ENCODE data around the gene INPP5D.

The INPP5D gene

DNA sequence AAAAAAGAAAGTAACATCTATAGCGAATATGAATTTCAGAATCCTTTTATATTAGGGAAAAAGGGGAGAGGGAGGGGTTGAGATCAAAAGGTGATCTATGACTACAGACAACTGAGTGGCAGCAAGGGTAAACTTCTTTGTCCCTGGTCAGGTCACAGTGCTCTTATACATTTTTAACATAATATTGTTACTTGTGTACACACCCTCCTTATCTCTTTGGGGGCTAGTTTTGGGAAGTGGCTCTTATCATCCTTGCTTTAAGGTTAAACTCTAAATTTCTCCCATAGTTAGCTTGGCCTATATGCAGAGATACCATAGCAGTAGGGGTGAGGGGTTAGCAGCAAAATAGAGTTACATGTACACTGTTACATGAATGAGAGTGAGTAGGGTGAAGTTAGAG, 159.7 kb downstream of the INPP5D start:
- DNase-seq, result no peak

- DNase-seq, result no peak
These were observed 161.4 kb downstream of the INPP5D start for GRCh38 chr2:233221378-233222063.

- DNase-seq, result no peak
These were observed 163.1 kb downstream of the INPP5D start for GRCh38 chr2:233223059-233223894.

DNA sequence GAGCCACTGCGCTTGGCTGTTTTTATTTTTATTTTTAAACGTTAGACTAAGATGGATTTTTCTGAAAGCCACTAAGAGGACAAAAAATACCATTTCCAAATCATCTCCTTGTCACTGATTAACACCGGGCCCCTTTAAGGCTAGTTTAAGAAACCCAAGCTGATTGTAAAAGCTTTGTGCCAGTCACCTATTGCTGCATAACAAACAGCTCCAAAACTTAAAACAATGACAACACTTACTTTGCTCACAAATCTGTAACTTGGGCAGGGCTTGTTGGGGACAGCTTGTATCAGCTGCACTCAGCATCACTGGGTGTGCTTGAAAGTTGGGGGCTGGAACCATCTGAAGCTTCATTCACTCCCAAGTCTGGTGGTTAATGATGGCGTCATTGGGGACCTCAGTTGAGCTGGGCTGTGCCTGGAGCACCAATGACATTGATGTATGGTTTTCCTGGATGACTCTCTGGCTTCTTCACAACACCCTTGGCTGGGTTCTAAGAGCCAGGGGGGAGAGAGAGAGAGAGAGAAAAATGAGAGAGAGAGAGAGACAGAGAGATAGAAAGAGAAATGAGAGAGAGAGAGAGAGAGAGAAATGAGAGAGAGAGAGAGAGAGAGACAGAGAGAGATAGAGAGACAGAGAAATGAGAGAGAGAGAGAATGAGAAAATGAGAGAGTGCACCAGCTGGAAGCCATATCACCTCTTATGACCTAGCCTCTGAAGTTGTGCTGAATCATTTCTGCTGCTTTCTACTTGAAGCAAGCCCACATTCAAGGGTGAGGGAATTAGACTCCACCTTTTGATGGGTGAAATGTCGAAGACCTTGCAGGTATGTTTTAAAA, 165.3 kb downstream of the INPP5D start:
- DNase-seq, result no peak

DNA sequence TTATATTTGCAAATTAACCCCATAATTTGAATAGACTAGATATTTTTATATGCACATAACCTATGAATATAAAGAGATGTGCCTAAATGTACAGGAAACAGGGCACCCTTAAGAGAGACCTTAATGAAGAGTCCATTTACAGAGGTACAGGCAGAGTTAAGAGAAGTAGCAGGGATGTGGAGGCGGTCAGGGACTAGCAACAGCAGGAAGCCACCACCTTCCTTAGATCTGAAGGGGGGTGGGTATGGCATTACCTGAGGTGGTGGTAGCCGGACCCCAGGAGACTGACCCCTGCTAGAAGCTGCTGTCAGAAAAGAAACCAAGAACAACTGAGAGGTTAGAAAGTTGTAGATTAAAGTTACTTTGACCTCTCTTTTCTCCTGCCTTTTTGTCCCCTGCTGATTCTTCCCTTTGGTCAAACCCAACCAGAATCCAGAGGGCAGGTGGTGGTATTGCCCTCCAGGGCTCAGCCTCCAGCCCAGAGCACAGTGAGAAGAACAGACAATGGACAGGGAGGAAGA, 166.4 kb downstream of the INPP5D start:
- no peak for DNase-seq

GRCh38 chr2:233227346-233227978, 167.3 kb downstream of the INPP5D start:
- no peak for DNase-seq

- DNase-seq, result no peak
These were observed 168.2 kb downstream of the INPP5D start for GRCh38 chr2:233228376-233228775.

- no peak for DNase-seq
These were observed 173.6 kb downstream of the INPP5D start for GRCh38 chr2:233233618-233234230.

DNA sequence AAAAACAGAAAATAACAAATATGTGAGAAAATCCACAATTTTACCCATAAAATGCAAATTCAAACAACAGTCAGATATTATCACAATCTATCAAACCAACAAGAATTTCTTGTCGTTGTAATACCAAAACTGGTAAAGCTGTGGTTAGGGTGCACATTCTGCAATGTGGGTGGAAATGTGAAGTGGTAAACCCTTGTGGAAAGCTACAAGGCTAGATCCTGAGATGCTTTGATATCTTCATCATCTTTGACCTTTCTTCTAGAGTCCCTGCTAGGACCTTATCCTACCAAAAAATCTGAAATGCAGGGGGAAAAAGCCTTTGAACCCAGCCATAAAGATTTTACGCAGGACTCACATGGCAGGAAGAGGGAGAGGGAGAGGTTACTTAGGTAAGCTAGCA, 174.1 kb downstream of the INPP5D start:
- DNase-seq, result no peak

DNA sequence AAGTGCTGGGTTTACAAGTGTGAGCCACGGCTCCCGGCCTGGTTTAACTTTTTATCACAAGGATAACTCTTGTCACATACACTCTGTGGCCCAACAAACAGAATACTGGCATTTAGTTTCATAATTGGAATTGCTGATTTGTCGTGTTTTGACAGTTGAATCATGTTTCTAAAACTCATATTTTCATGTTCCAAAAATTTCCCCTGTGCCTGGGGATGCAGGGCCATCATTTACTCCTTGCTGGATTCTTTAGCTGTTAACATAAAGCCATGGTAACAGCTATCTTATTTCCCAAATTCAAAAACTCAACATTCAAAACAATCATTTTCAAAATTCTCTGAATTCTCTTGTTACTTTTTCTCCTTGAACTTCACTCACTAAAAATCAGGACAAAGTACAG, 174.9 kb downstream of the INPP5D start:
- DNase-seq, result no peak

DNA sequence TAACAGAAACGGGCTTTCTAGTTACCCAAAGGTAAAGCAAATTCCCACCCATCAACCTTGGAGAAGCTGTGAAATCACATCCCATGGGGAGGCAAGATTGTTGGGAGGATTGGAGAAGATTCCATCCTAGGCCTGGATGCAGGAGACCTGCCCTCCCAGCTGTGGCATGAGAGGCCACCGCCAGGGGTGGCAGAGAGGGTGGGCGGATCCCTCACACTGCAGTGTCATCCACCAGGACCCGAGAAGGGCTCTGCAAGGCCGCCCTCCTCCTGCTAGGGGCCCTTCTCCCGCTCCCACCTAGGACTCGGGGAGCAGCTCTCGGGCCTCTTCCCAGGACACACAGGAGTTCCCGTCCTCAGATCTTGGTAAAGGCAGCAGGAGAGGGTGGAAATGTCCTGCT, 175.8 kb downstream of the INPP5D start:
- DNase-seq, result no peak

- DNase-seq, result no peak
These were observed 176.9 kb downstream of the INPP5D start for GRCh38 chr2:233236820-233237589.

DNA sequence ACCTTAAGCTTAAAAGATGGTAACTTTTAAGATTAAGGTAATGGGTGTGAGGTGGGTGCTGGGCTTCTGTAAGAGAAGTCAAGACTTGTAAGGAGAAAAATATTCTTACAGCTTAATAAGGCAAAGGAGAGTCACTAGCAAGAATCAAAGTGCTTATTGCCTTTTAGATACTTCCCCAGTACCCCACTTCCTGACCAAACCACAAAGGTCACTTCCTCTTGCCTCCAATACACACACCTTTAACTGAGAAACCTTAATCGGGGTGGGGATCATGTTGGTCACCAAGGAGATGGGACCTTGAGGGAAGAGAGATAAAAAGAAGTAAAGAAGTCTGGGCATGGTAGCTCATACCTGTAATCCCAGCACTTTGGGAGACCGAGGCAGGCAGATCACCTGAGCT, 180.8 kb downstream of the INPP5D start:
- DNase-seq, result no peak

DNA sequence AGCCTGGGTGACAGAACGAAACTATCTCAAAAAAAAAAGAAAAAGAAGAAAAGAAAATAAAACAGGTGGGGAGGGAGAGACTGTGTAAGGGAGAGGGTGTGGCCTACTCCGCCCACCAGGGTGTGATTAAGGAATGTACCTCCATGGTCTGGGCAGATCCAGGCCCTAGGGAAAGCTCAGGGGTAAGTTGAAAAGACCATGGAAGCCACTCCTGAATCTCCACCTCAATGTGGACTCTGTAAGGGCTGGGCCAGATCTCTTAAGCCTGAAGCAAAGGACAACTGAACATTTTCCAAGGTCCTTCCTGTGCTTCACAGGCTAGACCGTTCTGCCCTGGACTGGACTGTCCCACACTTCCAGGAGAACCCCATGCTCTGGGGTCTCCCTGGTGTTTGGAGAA, 181.7 kb downstream of the INPP5D start:
- no peak for DNase-seq

DNA sequence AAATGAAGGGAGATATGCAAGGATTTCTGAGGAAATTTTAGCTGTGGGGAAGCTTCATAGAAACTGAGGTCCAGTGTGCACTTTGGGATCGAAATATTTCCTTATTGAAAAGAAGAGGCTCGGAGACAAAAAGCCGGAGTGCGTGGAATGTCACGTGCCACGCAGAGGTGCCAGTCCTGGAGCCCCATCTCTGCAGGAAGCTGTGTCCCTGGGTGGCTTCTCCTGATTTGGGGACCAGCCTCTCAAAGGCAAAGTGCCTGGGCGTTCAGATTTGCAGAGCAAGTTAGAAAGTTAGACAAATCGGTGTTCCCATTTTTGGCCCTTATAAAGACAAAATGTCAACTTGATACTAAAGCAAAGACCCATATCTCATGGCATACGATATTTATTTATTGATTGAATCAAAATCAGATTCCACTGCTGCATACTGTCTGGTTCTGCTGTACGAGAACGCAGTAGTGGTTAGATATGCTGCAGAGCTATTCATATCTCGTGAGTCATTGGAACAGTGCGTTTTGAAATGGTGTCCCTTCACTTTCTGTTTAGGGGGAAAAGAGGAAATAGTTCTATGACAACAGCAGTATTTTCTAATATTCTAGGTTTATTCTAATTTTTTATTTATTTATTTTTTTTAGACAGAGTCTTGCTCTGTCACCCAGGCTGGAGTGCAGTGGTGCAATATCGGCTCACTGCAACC, 182.2 kb downstream of the INPP5D start:
- DNase-seq, result no peak

DNA sequence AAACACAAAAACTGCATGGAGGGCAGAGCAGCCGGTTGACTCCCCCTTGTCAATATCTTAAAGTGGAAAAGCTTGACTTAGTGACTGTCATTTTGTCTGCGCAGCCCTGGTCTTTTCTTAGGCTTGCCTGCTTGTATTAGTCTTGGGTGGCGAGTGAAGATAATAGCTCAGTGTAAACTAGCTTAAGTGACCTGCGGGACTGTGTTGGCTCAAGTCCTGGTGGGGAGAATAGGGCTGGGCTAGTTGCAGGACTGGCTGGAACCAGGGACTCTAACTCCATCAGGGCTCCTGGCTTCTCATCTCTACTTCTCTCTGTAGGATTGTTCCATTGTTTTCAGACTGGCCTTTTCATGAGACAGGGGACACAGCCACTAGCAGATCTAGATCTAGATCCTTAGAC, 183.2 kb downstream of the INPP5D start:
- no peak for DNase-seq

DNA sequence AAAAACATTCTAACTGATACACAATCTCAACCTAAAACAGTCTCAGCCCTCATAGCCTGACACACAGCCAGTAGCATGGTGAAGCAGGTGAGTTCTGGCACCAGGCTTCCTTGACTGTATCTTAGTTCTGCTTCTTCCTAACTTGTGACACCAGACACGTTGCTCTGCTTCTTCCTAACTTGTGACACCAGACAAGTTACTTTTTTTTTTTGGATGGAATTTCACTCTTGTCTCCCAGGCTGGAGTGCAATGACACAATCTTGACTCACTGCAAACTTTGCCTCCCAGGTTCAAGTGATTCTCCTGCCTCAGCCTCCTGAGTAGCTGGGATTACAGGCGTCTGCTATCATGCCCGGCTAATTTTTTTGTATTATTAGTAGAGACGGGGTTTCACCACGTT, 184.7 kb downstream of the INPP5D start:
- no peak for DNase-seq

- DNase-seq, result no peak
These were observed 185.3 kb downstream of the INPP5D start for GRCh38 chr2:233245406-233245805.

- no peak for DNase-seq
These were observed 187.0 kb downstream of the INPP5D start for GRCh38 chr2:233247116-233247515.

DNA sequence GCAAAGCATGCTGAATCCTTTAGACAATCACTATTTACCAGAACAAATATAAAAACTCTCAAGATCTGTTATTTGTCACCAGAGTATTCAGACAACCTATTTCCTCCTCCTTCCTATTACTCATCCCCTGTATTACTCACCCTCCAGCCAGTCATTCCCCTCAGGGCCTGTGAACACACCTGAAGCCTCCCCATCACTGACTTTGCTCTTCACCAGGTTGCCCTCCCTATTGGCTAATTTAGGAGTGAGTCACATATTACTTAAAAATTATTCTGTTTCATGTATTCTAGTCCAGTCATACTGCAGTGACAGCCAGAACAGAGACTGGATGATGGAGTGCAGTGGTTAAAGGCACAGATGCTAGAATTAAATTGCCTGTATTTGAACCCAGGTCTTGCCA, 187.6 kb downstream of the INPP5D start:
- DNase-seq, result no peak

DNA sequence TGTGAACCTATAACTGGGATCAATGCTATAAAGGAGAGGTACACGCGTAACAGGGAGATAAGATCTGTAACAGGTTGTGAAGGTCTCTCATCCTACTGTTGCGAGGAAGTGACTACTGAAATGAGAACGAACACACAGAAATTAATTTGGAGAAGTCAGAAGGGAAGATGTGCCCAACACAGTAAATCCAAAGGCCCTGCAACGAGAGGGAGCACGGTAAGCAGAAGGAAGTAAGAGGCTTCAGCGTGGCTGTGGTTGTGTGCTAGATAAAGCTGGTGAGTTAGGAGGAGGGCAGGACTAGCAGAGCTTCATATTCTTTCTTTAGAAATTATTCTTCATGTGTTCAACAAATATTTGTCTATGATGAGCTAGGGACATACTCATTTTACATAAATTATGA, 188.9 kb downstream of the INPP5D start:
- no peak for DNase-seq

Data from NCI-H1105 (cell line).